ENCODE measurements around the gene PRKCA.

The PRKCA gene

GRCh38 chr17:66301367-66301863 is 998 bp upstream of the PRKCA start:
- TF ChIP-seq, protein P1, sequence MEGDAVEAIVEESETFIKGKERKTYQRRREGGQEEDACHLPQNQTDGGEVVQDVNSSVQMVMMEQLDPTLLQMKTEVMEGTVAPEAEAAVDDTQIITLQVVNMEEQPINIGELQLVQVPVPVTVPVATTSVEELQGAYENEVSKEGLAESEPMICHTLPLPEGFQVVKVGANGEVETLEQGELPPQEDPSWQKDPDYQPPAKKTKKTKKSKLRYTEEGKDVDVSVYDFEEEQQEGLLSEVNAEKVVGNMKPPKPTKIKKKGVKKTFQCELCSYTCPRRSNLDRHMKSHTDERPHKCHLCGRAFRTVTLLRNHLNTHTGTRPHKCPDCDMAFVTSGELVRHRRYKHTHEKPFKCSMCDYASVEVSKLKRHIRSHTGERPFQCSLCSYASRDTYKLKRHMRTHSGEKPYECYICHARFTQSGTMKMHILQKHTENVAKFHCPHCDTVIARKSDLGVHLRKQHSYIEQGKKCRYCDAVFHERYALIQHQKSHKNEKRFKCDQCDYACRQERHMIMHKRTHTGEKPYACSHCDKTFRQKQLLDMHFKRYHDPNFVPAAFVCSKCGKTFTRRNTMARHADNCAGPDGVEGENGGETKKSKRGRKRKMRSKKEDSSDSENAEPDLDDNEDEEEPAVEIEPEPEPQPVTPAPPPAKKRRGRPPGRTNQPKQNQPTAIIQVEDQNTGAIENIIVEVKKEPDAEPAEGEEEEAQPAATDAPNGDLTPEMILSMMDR (conservative IDR thresholded peaks at IDR 0.05; ENCODE audit: low read length) = no peak
- DNase-seq (ENCODE audit: low read depth) = no peak
- H3K4me3 ChIP-seq (ENCODE audit: low read length) = peak overlapping the region; percentile 82

DNA sequence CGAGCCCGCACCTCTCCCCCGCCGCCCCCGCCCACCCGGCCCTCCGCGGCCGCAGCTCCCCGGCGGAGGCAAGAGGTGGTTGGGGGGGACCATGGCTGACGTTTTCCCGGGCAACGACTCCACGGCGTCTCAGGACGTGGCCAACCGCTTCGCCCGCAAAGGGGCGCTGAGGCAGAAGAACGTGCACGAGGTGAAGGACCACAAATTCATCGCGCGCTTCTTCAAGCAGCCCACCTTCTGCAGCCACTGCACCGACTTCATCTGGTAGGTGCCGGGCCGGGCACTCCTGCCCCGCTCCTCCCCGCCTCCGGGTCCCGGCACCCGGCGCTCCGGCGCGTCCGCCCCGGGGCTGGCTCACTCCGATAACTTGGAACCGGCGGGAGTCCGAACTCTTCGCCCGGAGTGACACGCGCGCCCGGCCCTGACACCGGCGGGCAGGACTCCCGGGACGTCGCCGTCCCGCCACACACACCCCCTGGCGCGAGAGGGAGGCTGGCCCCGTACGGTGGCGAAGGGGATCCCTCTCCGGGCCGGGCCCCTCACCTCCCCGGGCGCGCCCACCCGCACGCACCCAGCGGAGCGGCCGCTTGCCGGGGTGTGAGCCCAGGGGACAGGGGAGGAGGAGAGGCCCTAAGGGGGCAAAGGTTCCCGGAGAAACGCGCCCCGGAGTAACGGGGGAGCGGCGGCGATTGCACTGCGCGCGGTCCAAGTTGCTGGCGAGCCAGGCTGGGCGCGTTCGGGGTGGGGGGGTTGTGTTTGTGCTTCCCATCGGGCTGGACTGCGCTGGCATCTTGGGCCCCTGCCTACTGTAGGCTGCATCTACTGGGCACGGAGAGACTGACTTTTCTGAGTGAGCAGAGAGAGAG is 581 bp downstream of the PRKCA start:
- DNase-seq (ENCODE audit: low read depth) = peak; percentile 59
- peak overlapping the region; percentile 85 for H3K4me3 ChIP-seq (ENCODE audit: low read length)
- TF ChIP-seq, protein P1 (conservative IDR thresholded peaks at IDR 0.05; ENCODE audit: low read length) = no peak

DNA sequence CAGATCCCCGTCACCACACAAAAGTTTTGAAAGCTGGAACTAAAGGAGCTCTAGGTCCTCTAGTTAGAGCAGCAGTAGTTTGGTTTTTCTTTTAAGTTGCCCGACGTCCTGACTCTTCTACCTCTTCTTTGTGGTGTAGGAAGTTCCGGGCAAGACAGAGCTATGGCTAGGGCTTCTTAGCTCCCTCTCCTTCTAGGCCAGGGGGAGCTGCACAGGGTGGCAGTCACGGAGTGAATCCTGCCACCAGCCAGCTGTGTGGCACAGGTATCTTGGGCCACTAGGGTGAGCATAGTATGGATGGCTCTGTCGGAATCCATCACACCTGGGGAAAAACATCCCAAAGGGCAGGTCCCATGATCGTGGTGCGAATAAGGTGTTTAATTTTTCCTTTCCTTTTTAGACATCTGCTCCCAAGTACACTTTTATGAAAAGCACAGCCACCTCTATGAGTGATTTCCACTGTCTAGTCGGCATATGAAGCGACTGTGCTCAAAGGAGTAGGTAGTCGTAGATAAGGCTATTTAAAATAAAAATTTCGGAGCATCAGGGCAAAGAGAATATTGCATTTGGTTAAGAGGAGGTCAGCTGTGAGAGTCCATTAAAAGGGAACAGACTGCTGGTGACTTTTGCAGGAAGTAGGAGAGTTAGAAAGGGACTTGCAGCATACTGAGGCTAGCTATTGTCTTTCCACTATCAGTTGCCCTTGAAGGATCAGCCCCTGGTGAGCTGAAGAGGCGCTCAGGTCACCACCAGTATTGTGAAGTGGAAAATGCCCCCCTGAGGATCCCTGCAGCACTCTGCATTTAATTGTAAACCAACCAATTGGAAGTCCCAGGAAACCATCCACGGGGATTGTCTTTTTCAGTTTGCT is 2.1 kb downstream of the PRKCA start:
- TF ChIP-seq, protein P1 (conservative IDR thresholded peaks at IDR 0.05; ENCODE audit: low read length) = no peak
- no peak for DNase-seq (ENCODE audit: low read depth)
- peak overlapping the region; percentile 85 for H3K4me3 ChIP-seq (ENCODE audit: low read length)

- H3K4me3 ChIP-seq (ENCODE audit: low read length) = no peak overlapping the region; the same call in 1 of the 2 replicates
- TF ChIP-seq, protein P1 (conservative IDR thresholded peaks at IDR 0.05; ENCODE audit: low read length) = no peak
- DNase-seq (ENCODE audit: low read depth) = peak; percentile 60
Measured at GRCh38 chr17:66306446-66306845, 4.0 kb downstream of the PRKCA start.

GRCh38 chr17:66307257-66307656 is 4.8 kb downstream of the PRKCA start:
- no peak overlapping the region for H3K4me3 ChIP-seq (ENCODE audit: low read length)
- TF ChIP-seq, protein P1 (conservative IDR thresholded peaks at IDR 0.05; ENCODE audit: low read length) = no peak
- DNase-seq (ENCODE audit: low read depth) = no peak

DNA sequence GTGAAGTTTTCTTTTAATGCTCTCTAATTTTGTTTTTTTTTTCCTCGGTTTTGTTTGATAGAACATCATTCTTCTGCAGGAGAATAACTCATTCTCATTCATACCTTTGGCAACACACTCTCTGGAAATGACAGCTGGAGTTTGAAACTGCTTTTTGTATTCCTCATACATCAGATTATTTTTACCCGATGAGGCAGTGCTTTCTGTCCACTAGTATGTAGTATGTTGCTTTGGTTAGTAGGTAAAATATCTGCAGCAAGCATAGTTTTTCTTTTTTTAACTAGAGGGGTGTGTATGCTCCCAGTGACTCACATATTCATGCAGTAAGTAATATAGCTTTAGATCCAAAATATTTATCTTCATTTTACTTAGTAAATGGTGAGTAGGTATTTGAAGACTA is 6.4 kb downstream of the PRKCA start:
- TF ChIP-seq, protein P1 (conservative IDR thresholded peaks at IDR 0.05; ENCODE audit: low read length) = no peak
- DNase-seq (ENCODE audit: low read depth) = no peak

More for the DNA sequence above, 6.4 kb downstream of the PRKCA start:
- no peak overlapping the region for H3K4me3 ChIP-seq (ENCODE audit: low read length)
